Esophagus (tissue), 2 donors: ENCODE results near the gene SLC23A3. TPM values are rescaled to one million over a fixed set of nuclear protein-coding genes. Genes with fewer than 3 reads are reported as not detected.

Experiments
- H3K27ac ChIP-seq, 2 donors: one replicate each; pipeline ENCODE4 v1.5.1; 2013; ENCODE audit warnings: low read depth in 2 of 2, mild to moderate bottlenecking in 2 of 2, inconsistent platforms in 1 of 2, low read length in 1 of 2, moderate library complexity in 1 of 2
- H3K27me3 ChIP-seq, 2 donors: one replicate each; pipeline ENCODE4 v1.6.1; 2013; ENCODE audit warnings: low read length in 2 of 2, control low read depth in 1 of 2, mild to moderate bottlenecking in 1 of 2; ENCODE audit not compliant: insufficient read depth in 2 of 2, control insufficient read depth in 1 of 2
- H3K36me3 ChIP-seq, 2 donors: one replicate each; pipeline ENCODE4 v1.6.1; 2013; ENCODE audit warnings: low read length in 1 of 2; ENCODE audit not compliant: control insufficient read depth in 2 of 2, insufficient read depth in 2 of 2
- H3K4me1 ChIP-seq, 2 donors: one replicate each; pipeline ENCODE4 v1.6.1; 2013; ENCODE audit warnings: low read length in 1 of 2; ENCODE audit not compliant: control insufficient read depth in 2 of 2, insufficient read depth in 2 of 2
- H3K4me3 ChIP-seq, 2 donors: one replicate each; pipeline ENCODE4 v1.5.1; 2013; ENCODE audit warnings: low read length in 2 of 2, mild to moderate bottlenecking in 2 of 2, low read depth in 1 of 2, moderate library complexity in 1 of 2
- H3K9me3 ChIP-seq, 2 donors: one replicate each; pipeline ENCODE4 v1.6.1; 2013; ENCODE audit warnings: mild to moderate bottlenecking in 2 of 2, low read depth in 1 of 2, low read length in 1 of 2, moderate library complexity in 1 of 2; ENCODE audit not compliant: control insufficient read depth in 2 of 2, insufficient read depth in 1 of 2
- WGBS, 2 donors: extraction: QIAGEN DNeasy Blood & Tissue Kit; methylation state at CpG; one replicate each; pipeline ENCODE4 v1.1.7; 2013; 5-methylcytosine and 5-hydroxymethylcytosine counted together
- polyA plus RNA-seq, 2 donors: library from polyadenylated mRNA; stranded (reverse); fragments of 200-250 nt; gene quantifications; one replicate each; pipeline ENCODE4 v1.2.3, GENCODE V29; 2013
- donor health status: healthy with polysubstance abuse.
- donor health status: Bipolar disorder and iron deficiency.

The SLC23A3 gene
- polyA plus RNA-seq, 2 donors, result 1.2 to 3.4 TPM

- Histone ChIP-seq H3K27ac (no peak overlapping the region), H3K4me3 (no peak overlapping the region), H3K36me3 (peaks cover 0 to 2% of the 10 kb centered on the region in 2 donors), H3K27me3 (no peaks in the 10 kb centered on the region), H3K4me1 (peaks cover 2 to 9% of the 10 kb centered on the region in 2 donors), H3K9me3 (no peaks in the 10 kb centered on the region)
- WGBS, 2 donors, result 45 to 51% methylated on average over 3 of the region's 3 CpGs
Observed at GRCh38 chr2:219126555-219126954, 43.3 kb downstream of the SLC23A3 start.

GRCh38 chr2:219125886-219126270, 44.0 kb downstream of the SLC23A3 start:
- H3K36me3 ChIP-seq, result peaks cover 0 to 2% of the 10 kb centered on the region in 2 donors
- H3K9me3 ChIP-seq, result no peaks in the 10 kb centered on the region
- peaks cover 2 to 9% of the 10 kb centered on the region in 2 donors for H3K4me1 ChIP-seq
- H3K27me3 ChIP-seq, result no peaks in the 10 kb centered on the region
- WGBS, 2 donors, result 93 to 94% methylated on average over 1 of the region's 1 CpG
- H3K27ac ChIP-seq, result no peak overlapping the region
- no peak overlapping the region for H3K4me3 ChIP-seq

DNA sequence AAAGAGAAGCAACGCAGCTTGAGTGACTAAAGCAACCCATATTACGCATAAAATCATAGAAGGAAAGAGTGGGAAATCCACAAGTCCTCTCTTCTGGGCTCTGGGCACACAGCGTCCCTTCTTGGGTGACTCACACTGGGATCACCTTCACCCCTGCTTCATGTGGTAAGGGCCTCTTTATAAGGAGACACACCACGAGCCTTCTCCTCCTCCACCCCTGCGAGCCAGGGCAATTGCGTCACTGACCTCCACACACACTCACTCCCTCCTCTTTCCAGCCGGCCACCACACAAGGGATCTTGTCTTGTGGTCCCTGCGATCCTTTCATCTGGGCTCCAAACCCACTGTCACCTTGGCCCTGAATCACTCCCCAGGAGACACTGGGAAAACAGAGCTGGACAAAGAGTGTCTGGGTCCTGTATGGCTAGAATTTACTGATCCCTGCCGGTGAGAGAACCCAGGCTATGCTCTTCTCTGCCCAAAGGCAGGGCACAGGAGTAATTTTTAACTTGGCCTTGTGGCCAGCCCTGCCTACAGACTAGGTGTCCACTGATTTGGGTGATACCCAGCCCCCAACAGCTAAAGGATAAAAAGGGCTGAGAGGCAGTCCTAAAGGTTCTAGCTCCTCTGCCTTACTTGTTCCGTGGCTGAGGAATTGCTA, 44.5 kb downstream of the SLC23A3 start:
- no peak overlapping the region for H3K4me3 ChIP-seq
- peaks cover 2 to 9% of the 10 kb centered on the region in 2 donors for H3K4me1 ChIP-seq
- H3K27ac ChIP-seq, result no peak overlapping the region
- 86 to 88% methylated on average over 10 of the region's 10 CpGs for WGBS, 2 donors
- H3K9me3 ChIP-seq, result no peaks in the 10 kb centered on the region
- no peaks in the 10 kb centered on the region for H3K27me3 ChIP-seq
- peaks cover 0 to 2% of the 10 kb centered on the region in 2 donors for H3K36me3 ChIP-seq

- 68 to 80% methylated on average over 4 of the region's 4 CpGs for WGBS, 2 donors
- Histone ChIP-seq H3K27me3 (no peaks in the 10 kb centered on the region), H3K4me3 (no peak overlapping the region), H3K4me1 (peaks cover 2 to 9% of the 10 kb centered on the region in 2 donors), H3K9me3 (no peaks in the 10 kb centered on the region), H3K36me3 (peaks cover 0 to 2% of the 10 kb centered on the region in 2 donors), H3K27ac (no peak overlapping the region)
Observed at GRCh38 chr2:219124381-219125110, 45.3 kb downstream of the SLC23A3 start.

DNA sequence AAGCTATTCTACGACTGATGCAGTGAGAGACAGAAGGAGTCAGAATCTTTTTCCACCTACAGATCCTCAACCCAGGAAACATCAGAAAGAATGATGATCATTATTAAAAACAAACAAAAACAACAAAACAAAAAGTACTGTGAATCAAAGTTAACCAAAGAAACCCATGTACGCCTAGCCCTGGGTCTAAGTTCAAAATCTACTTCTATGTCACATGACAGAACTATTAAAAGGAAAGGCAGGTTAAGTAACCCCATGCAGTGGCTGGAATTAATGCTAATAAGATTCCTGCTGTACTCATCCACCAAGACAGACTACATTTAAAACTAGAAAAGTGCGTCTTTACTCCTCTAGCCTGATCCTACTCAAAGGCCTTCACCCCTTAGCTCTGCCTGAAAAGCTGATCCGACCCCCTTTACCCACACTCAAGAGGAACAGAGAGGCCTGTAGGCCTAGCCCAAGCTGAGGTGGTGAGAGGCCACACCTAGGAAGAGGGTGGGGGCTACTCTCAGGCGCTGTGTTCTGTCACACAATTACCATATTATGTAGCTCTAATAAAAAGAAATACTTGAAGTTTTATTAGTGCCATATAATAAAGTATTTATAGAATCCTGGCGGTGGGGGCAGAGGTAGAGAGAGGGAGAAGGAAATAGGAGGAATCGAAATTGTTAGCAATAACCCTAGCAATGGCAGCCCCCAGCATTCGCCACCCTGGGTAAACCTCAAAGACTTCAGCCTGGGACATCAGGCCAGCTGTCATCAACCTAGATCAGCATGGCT, 46.3 kb downstream of the SLC23A3 start:
- Histone ChIP-seq H3K9me3 (no peaks in the 10 kb centered on the region), H3K36me3 (peaks cover 0 to 2% of the 10 kb centered on the region in 2 donors), H3K27me3 (no peaks in the 10 kb centered on the region), H3K4me1 (peaks cover 2 to 7% of the 10 kb centered on the region in 2 donors), H3K27ac (no peak overlapping the region), H3K4me3 (no peak overlapping the region)
- WGBS, 2 donors, result 80 to 93% methylated on average over 8 of the region's 8 CpGs

DNA sequence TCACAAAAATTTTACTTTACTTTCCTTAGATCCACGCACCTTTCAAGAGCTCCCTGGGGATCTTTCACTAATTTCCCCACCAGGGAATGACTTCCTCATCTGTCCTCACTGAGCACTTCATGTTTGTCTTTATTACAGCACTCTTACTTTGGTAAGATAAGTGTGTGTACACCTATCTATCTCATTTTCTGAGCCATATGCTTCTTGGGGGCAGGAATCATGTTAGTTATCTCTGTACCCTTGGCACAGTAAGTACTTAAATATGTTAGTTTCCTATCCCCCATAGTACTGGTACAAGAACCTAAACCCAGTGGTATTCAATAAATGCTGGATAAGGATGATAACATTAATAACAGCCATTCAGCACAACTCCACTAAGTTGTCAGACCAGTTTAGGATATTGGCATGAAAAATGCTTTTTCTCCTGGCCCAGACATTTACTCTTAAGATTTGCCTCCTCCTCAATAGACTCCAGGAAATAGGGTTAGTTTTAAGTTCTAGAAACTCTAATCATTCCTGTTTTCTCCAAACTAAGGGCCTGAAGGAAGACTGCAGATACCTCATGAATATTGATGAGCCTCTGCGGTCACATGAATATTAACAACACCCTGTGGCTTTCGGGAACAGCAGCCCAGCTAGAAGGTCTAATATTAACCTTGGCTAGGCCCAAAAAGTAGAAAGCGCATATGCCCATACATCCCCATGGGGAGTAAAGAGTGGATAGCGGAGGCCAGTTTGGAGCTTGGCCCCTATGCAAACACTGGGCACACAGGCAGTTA, 47.4 kb downstream of the SLC23A3 start:
- no peaks in the 10 kb centered on the region for H3K9me3 ChIP-seq
- H3K27ac ChIP-seq, result peak overlapping the region in 1 of 2 donors; percentile 26
- H3K4me1 ChIP-seq, result peaks cover 2 to 7% of the 10 kb centered on the region in 2 donors

DNA sequence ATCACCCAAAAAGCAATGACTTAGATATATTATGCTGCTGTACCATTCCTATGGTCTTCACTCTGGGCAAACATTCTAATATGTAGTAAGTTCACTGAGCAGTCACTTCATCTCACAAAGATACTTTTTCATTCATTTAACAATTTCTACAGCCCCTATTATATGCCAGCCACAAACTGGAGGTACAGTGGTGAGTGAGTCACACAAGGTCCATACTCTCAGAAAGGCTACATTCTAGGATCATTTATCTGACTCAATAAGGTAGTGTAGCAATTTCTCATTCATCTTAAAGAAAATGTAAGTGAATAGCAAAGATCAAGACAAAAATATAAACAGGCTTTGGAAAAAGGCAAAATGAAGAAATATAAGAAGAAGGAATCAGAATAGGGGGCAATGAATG, 49.7 kb downstream of the SLC23A3 start:
- H3K4me1 ChIP-seq, result peaks cover 2 to 4% of the 10 kb centered on the region in 2 donors
- H3K27ac ChIP-seq, result no peak overlapping the region
- H3K9me3 ChIP-seq, result no peaks in the 10 kb centered on the region
- H3K36me3 ChIP-seq, result peaks cover 0 to 2% of the 10 kb centered on the region in 2 donors
- H3K4me3 ChIP-seq, result no peak overlapping the region
- no peaks in the 10 kb centered on the region for H3K27me3 ChIP-seq

More for the DNA sequence above, 47.4 kb downstream of the SLC23A3 start:
- no peak overlapping the region for H3K4me3 ChIP-seq
- 59 to 64% methylated on average over 5 of the region's 5 CpGs for WGBS, 2 donors
- H3K36me3 ChIP-seq, result peaks cover 0 to 2% of the 10 kb centered on the region in 2 donors
- H3K27me3 ChIP-seq, result no peaks in the 10 kb centered on the region

DNA sequence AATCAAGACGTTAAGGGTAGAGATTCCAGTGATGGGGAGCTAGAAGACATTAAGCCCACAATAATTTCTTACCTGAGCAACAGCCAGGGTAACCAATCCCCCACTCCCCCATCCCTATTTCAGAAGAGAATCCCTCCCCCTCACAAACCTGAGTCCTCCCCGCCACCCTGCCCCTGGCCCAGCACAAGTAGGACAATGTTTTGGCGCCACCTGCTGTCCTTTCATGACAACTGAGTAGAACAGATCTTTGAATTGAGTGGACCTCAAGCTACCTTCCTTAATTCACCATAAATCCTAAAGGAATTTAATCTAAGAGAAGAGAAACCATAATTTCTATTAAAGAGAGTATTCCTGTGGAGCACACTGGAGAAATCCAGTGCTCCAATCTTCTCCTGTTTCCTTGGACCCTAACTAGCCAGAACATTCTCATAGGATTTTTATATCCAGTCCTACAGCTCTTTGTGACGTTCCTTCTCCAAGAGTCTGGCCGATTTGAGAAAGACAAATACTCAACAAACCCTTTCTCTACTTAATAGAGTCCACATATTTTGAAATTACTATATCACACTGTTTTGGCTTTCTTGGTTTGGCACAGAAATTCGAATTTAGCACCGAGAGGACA, 50.3 kb downstream of the SLC23A3 start:
- Histone ChIP-seq H3K4me3 (no peak overlapping the region), H3K9me3 (no peaks in the 10 kb centered on the region), H3K36me3 (peaks cover 0 to 2% of the 10 kb centered on the region in 2 donors), H3K4me1 (peaks cover 2 to 4% of the 10 kb centered on the region in 2 donors), H3K27ac (no peak overlapping the region), H3K27me3 (no peaks in the 10 kb centered on the region)
- 60 to 65% methylated on average over 7 of the region's 7 CpGs for WGBS, 2 donors
